SKM-1 treated with dmso at 0.1 percent for 144 hours (cell line): Measurements from ENCODE around the gene OR2T11.
"Not testable (repeated sequence)": the region's sequence is repeated elsewhere in the genome, so short reads cannot be mapped to it uniquely, and the experiment has no call there.

ENCODE experiments used
- DNase-seq: peaks from one replicate; lab custom pipeline; 2025; ENCODE audit not compliant: unreplicated experiment; lab: John Stamatoyannopoulos, UW

OR2T11 gene

GRCh38 chr1:248634991-248635390 lies at the start of gene OR2T11:
Gene OR2T11 (minus strand): TSS chr1:248635091. CDS start chr1:248627128, 7,963 bp downstream.
- not testable (repeated sequence) for DNase-seq

GRCh38 chr1:248681651-248682050 lies 46.8 kb upstream of the OR2T11 start:
- DNase-seq, result no peak

- DNase-seq, result peak; percentile 8
Measured at GRCh38 chr1:248670003-248670402, 35.1 kb upstream of the OR2T11 start.

GRCh38 chr1:248663453-248664328 lies 28.8 kb upstream of the OR2T11 start:
- DNase-seq, result peak; percentile 7

GRCh38 chr1:248656797-248657196 lies 21.9 kb upstream of the OR2T11 start:
- DNase-seq, result not testable (repeated sequence)

GRCh38 chr1:248655354-248655753 lies 20.5 kb upstream of the OR2T11 start, which contains the start of gene OR2T27:
Gene OR2T27 (minus strand): TSS chr1:248655528. CDS start chr1:248650884, 4,644 bp downstream.
- DNase-seq, result not testable (repeated sequence)

GRCh38 chr1:248648770-248649536 lies 14.1 kb upstream of the OR2T11 start:
- not testable (repeated sequence) for DNase-seq

- not testable (repeated sequence) for DNase-seq
Measured at GRCh38 chr1:248645178-248645577, 10.3 kb upstream of the OR2T11 start, which contains the start of gene OR2T35. Gene OR2T35 (minus strand): TSS chr1:248645278. CDS start chr1:248639258, 6,020 bp downstream.

- DNase-seq, result not testable (repeated sequence)
Measured at GRCh38 chr1:248642971-248643651, 8.2 kb upstream of the OR2T11 start.

GRCh38 chr1:248641583-248641982 lies 6.7 kb upstream of the OR2T11 start:
- not testable (repeated sequence) for DNase-seq

- DNase-seq, result not testable (repeated sequence)
Measured at GRCh38 chr1:248640906-248641305, 6.0 kb upstream of the OR2T11 start.

- not testable (repeated sequence) for DNase-seq
Measured at GRCh38 chr1:248639652-248640051, 4.8 kb upstream of the OR2T11 start.

- not testable (repeated sequence) for DNase-seq
Measured at GRCh38 chr1:248636612-248637011, 1.7 kb upstream of the OR2T11 start.

- DNase-seq, result no peak
Measured at GRCh38 chr1:248631354-248632008, 3.4 kb downstream of the OR2T11 start.

- no peak for DNase-seq
Measured at GRCh38 chr1:248630551-248630950, 4.3 kb downstream of the OR2T11 start.

- DNase-seq, result no peak
Measured at GRCh38 chr1:248627971-248628844, 6.7 kb downstream of the OR2T11 start.

GRCh38 chr1:248625971-248626370 lies 8.9 kb downstream of the OR2T11 start:
- no peak for DNase-seq

- no peak for DNase-seq
Measured at GRCh38 chr1:248625166-248625565, 9.7 kb downstream of the OR2T11 start.

GRCh38 chr1:248622570-248623001 lies 12.3 kb downstream of the OR2T11 start:
- DNase-seq, result peak; percentile 82
